ENCODE results near the gene GLIS1. TPM values are rescaled to one million over a fixed set of nuclear protein-coding genes. Genes with fewer than 3 reads are reported as not detected.

The GLIS1 gene
- total RNA-seq, 1 donor from 2014 or later: 1.2 TPM

- H3K27ac ChIP-seq: no peak overlapping the region
- H3K9me3 ChIP-seq: no peaks in the 10 kb centered on the region
- intact Hi-C loops (cut with DNase I): no loop called here
- H3K27me3 ChIP-seq: no peaks in the 10 kb centered on the region
- no peak overlapping the region for H3K4me3 ChIP-seq
- no peaks in the 10 kb centered on the region for H3K4me1 ChIP-seq
- no peak for DNase-seq (ENCODE audit: extremely low spot score in 2 of 2)
- no peak for TF ChIP-seq POLR2AphosphoS5 (IDR thresholded peaks at IDR 0.05; ENCODE audit: insufficient read depth in 1 of 2, low read depth in 1 of 2)
- no peaks in the 10 kb centered on the region for H3K36me3 ChIP-seq
Observed at GRCh38 chr1:53552146-53552861, 186.7 kb downstream of the GLIS1 start.

- no peaks in the 10 kb centered on the region for H3K27me3 ChIP-seq
- H3K4me3 ChIP-seq: no peak overlapping the region
- intact Hi-C loops (cut with DNase I): no loop called here
- H3K9me3 ChIP-seq: no peaks in the 10 kb centered on the region
- no peak for DNase-seq (ENCODE audit: extremely low spot score in 2 of 2)
- H3K4me1 ChIP-seq: no peaks in the 10 kb centered on the region
- TF ChIP-seq CTCF (IDR thresholded peaks at IDR 0.05): no peak
- no peak for TF ChIP-seq POLR2AphosphoS5 (IDR thresholded peaks at IDR 0.05; ENCODE audit: insufficient read depth in 1 of 2, low read depth in 1 of 2)
- no peak for TF ChIP-seq POLR2A (IDR thresholded peaks at IDR 0.05)
- no peak overlapping the region for H3K27ac ChIP-seq
- no peaks in the 10 kb centered on the region for H3K36me3 ChIP-seq
Observed at GRCh38 chr1:53551428-53551995, 187.5 kb downstream of the GLIS1 start.

GRCh38 chr1:53550201-53550741 lies 188.7 kb downstream of the GLIS1 start:
- H3K27me3 ChIP-seq: no peaks in the 10 kb centered on the region
- no peak overlapping the region for H3K4me3 ChIP-seq
- TF ChIP-seq POLR2AphosphoS5 (IDR thresholded peaks at IDR 0.05; ENCODE audit: insufficient read depth in 1 of 2, low read depth in 1 of 2) (no peak), CTCF (IDR thresholded peaks at IDR 0.05) (no peak), POLR2A (IDR thresholded peaks at IDR 0.05) (no peak)
- H3K9me3 ChIP-seq: no peaks in the 10 kb centered on the region
- H3K36me3 ChIP-seq: no peaks in the 10 kb centered on the region
- H3K4me1 ChIP-seq: no peaks in the 10 kb centered on the region
- no peak for DNase-seq (ENCODE audit: extremely low spot score in 2 of 2)
- intact Hi-C loops (cut with DNase I): no loop called here
- H3K27ac ChIP-seq: no peak overlapping the region

- Histone ChIP-seq H3K9me3 (no peaks in the 10 kb centered on the region), H3K27me3 (no peaks in the 10 kb centered on the region), H3K4me3 (no peak overlapping the region), H3K27ac (no peak overlapping the region), H3K36me3 (no peaks in the 10 kb centered on the region), H3K4me1 (no peaks in the 10 kb centered on the region)
- no peak for TF ChIP-seq POLR2A (IDR thresholded peaks at IDR 0.05)
- TF ChIP-seq POLR2AphosphoS5 (IDR thresholded peaks at IDR 0.05; ENCODE audit: insufficient read depth in 1 of 2, low read depth in 1 of 2): no peak
- TF ChIP-seq CTCF (IDR thresholded peaks at IDR 0.05): no peak
- DNase-seq (ENCODE audit: extremely low spot score in 2 of 2): no peak
- intact Hi-C loops (cut with DNase I): no loop called here
Observed at GRCh38 chr1:53549781-53550180, 189.2 kb downstream of the GLIS1 start.

- no peaks in the 10 kb centered on the region for H3K4me1 ChIP-seq
- H3K27ac ChIP-seq: no peak overlapping the region
- no peak for TF ChIP-seq POLR2A (IDR thresholded peaks at IDR 0.05)
- no peak for TF ChIP-seq CTCF (IDR thresholded peaks at IDR 0.05)
- TF ChIP-seq POLR2AphosphoS5 (IDR thresholded peaks at IDR 0.05; ENCODE audit: insufficient read depth in 1 of 2, low read depth in 1 of 2): no peak
- no peaks in the 10 kb centered on the region for H3K9me3 ChIP-seq
- H3K27me3 ChIP-seq: no peaks in the 10 kb centered on the region
- intact Hi-C loops (cut with DNase I): no loop called here
- DNase-seq (ENCODE audit: extremely low spot score in 2 of 2): no peak
- no peaks in the 10 kb centered on the region for H3K36me3 ChIP-seq
- H3K4me3 ChIP-seq: no peak overlapping the region
Observed at GRCh38 chr1:53549287-53549686, 189.7 kb downstream of the GLIS1 start.

Data from vagina (tissue), 2 donors.